CD14-positive monocyte (primary cell): ENCODE data around the gene NUFIP2. TPM values are rescaled to one million over a fixed set of nuclear protein-coding genes. Genes with fewer than 3 reads are reported as not detected.

Source experiments
- DNase-seq, 3 donors: peaks; one replicate each; pipeline ENCODE4 v3.0.0-alpha.2; 2011 to 2022
- H2AFZ ChIP-seq: 2 replicates; pipeline ENCODE4 v1.6.0; 2012; ENCODE audit warnings: mild to moderate bottlenecking, low read depth, low read length, inconsistent platforms; ENCODE audit not compliant: insufficient read depth, poor library complexity, severe bottlenecking
- H3K27ac ChIP-seq, 2 donors: 1 replicate in 1 of 2; 2 replicates in 1 of 2; pipeline ENCODE4 v1.5.1; 2012 to 2013; ENCODE audit warnings: low read length in 2 of 2, control low read depth in 1 of 2, inconsistent platforms in 1 of 2, low read depth in 1 of 2, mild to moderate bottlenecking in 1 of 2
- H3K27me3 ChIP-seq, 2 donors: one replicate each; pipeline versions ENCODE4 v1.6.0 to v1.6.1; 2011 to 2013; ENCODE audit warnings: low read length in 2 of 2; ENCODE audit not compliant: control insufficient read depth in 2 of 2, insufficient read depth in 2 of 2
- H3K36me3 ChIP-seq, 2 donors: replicated peaks in 1 of 2; 1 replicate in 1 of 2; 2 replicates in 1 of 2; pipeline versions ENCODE4 v1.5.1 to v1.6.1; 2012 to 2013; ENCODE audit warnings: low read length in 2 of 2, control low read depth in 1 of 2, inconsistent platforms in 1 of 2, mild to moderate bottlenecking in 1 of 2; ENCODE audit not compliant: insufficient read depth in 2 of 2, control insufficient read depth in 1 of 2
- H3K4me1 ChIP-seq, 2 donors: 1 replicate in 1 of 2; 2 replicates in 1 of 2; pipeline versions ENCODE4 v1.5.1 to v1.6.1; 2012 to 2013; ENCODE audit warnings: low read length in 2 of 2, control low read depth in 1 of 2, inconsistent platforms in 1 of 2, mild to moderate bottlenecking in 1 of 2, moderate library complexity in 1 of 2; ENCODE audit not compliant: insufficient read depth in 2 of 2, control insufficient read depth in 1 of 2
- H3K4me2 ChIP-seq: replicated peaks from 2 replicates; pipeline ENCODE3; 2012; ENCODE audit warnings: low read length, moderate library complexity, mild to moderate bottlenecking; ENCODE audit not compliant: poor library complexity, severe bottlenecking; ENCODE audit errors: extremely low read depth
- H3K4me3 ChIP-seq, 3 experiments: fragments of 200-600 bp in 1 of 3; sonication (generic) in 1 of 3; replicated peaks in 1 of 3; 1 replicate in 2 of 3; 2 replicates in 1 of 3; pipeline ENCODE4 v1.5.1; 2011 to 2013; ENCODE audit warnings: low read length in 3 of 3, mild to moderate bottlenecking in 3 of 3, control low read depth in 2 of 3, low read depth in 2 of 3, inconsistent platforms in 1 of 3, moderate library complexity in 1 of 3
- H3K79me2 ChIP-seq: 2 replicates; pipeline ENCODE4 v1.6.0; 2012; ENCODE audit warnings: mild to moderate bottlenecking, control low read depth, inconsistent platforms, low read length, moderate library complexity; ENCODE audit not compliant: insufficient read depth
- H3K9ac ChIP-seq: 2 replicates; pipeline ENCODE4 v1.6.0; 2017; ENCODE audit warnings: low read length, mild to moderate bottlenecking; ENCODE audit not compliant: insufficient read depth, poor library complexity, severe bottlenecking
- H3K9me3 ChIP-seq, 2 donors: replicated peaks in 1 of 2; 1 replicate in 1 of 2; 2 replicates in 1 of 2; pipeline versions ENCODE4 v1.5.1 to v1.6.1; 2012 to 2013; ENCODE audit warnings: low read length in 2 of 2, control low read depth in 1 of 2; ENCODE audit not compliant: control insufficient read depth in 1 of 2, insufficient read depth in 1 of 2
- H4K20me1 ChIP-seq: 2 replicates; pipeline ENCODE4 v1.6.0; 2012; ENCODE audit warnings: mild to moderate bottlenecking, low read length, control low read depth, moderate library complexity; ENCODE audit not compliant: insufficient read depth
- H3K27ac Mint-ChIP-seq, 7 donors: one replicate each; pipeline ENCODE4 v1.8.0; 2020; ENCODE audit warnings: mild to moderate bottlenecking in 7 of 7, mixed read lengths in 7 of 7, moderate library complexity in 6 of 7, inconsistent platforms in 2 of 7
- H3K27me3 Mint-ChIP-seq, 3 donors: one replicate each; pipeline ENCODE4 v1.8.0; 2021 to 2022; ENCODE audit warnings: low read depth in 3 of 3, mild to moderate bottlenecking in 3 of 3, mixed read lengths in 3 of 3, moderate library complexity in 3 of 3, inconsistent platforms in 1 of 3
- H3K36me3 Mint-ChIP-seq, 2 donors: one replicate each; pipeline ENCODE4 v1.8.0; 2020; ENCODE audit warnings: mixed read lengths in 2 of 2, inconsistent platforms in 1 of 2, mild to moderate bottlenecking in 1 of 2
- H3K4me1 Mint-ChIP-seq: one replicate; pipeline ENCODE4 v1.8.0; 2020; ENCODE audit warnings: mild to moderate bottlenecking, mixed read lengths
- H3K4me3 Mint-ChIP-seq, 2 donors: one replicate each; pipeline ENCODE4 v1.8.0; 2020; ENCODE audit warnings: mild to moderate bottlenecking in 2 of 2, mixed read lengths in 2 of 2, moderate library complexity in 1 of 2
- H3K9me3 Mint-ChIP-seq, 7 donors: one replicate each; pipeline ENCODE4 v1.8.0; 2020 to 2022; ENCODE audit warnings: mixed read lengths in 7 of 7, mild to moderate bottlenecking in 6 of 7, moderate library complexity in 6 of 7, inconsistent platforms in 2 of 7
- WGBS: methylation state at CpG from one replicate; pipeline ENCODE4 v1.1.5; 2013; ENCODE audit warnings: missing lambda C conversion rate; ENCODE audit not compliant: insufficient coverage; 5-methylcytosine and 5-hydroxymethylcytosine counted together
- intact Hi-C, 2 donors: fragments of 100-400 bp; cut with micrococcal nuclease; formaldehyde crosslinking; loops; one replicate each; pipeline versions ENCODE4 v1.15.0 to v1.15.1; 2023
- polyA plus RNA-seq, 3 donors: library from polyadenylated mRNA; depleted of rRNA in 1 of 3; unstranded in 2 of 3; stranded (reverse) in 1 of 3; fragments of 300-500 nt in 2 of 3; fragments of >200 nt in 1 of 3; fragmentation: Illumina TruSeq in 2 of 3; gene quantifications; 1 replicate in 2 of 3; 2 replicates in 1 of 3; pipeline ENCODE4 v1.2.3, GENCODE V29; 2012 to 2021
- TF ChIP-seq, protein P1 (sequence below): fragments of 200-600 bp; IDR thresholded peaks from one replicate; pipeline ENCODE4 v1.8.0; 2022; ENCODE audit warnings: antibody characterized with exemption, mild to moderate bottlenecking

The NUFIP2 gene
- polyA plus RNA-seq, 3 donors: 8.7 to 25.1 (median 13.7) TPM

DNA sequence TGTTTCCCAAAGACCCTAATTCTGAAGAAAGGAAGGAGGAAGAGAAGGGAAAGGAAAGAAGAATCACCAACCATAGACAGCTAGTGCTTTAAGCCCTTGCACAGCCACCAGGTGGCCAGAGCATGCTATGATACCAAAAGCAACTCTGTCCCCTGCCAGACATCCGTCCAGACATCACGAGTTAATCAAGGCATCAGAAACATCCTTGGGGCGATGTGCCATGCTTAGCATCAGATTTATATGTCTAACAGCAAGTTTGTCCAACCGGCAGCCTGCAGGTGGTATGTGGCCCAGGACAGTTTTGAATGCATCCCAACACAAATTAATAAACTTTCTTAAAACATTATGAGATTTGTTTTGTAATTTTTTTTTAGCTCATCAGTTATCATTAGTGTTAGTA, 50.2 kb downstream of the NUFIP2 start:
- no peaks in the 10 kb centered on the region for H3K9me3 ChIP-seq
- Mint-ChIP-seq H3K4me3 (no peak overlapping the region), H3K27me3 (no peaks in the 10 kb centered on the region), H3K36me3 (peaks cover 0 to 4% of the 10 kb centered on the region in 2 donors), H3K4me1 (peaks cover 47% of the 10 kb centered on the region), H3K9me3 (peaks cover 0 to 2% (median 0%) of the 10 kb centered on the region in 7 donors), H3K27ac (no peak overlapping the region)
- no peak overlapping the region for H3K4me2 ChIP-seq
- DNase-seq: no peak
- H3K9ac ChIP-seq: no peak overlapping the region
- H4K20me1 ChIP-seq: no peaks in the 10 kb centered on the region
- no peak overlapping the region for H3K4me3 ChIP-seq
- no peak overlapping the region for H2AFZ ChIP-seq
- WGBS: 74% methylated on average over 3 of the region's 4 CpGs
- intact Hi-C loops: no loop called here
- no peaks in the 10 kb centered on the region for H3K27me3 ChIP-seq
- H3K27ac ChIP-seq: no peak overlapping the region
- TF ChIP-seq, protein P1, sequence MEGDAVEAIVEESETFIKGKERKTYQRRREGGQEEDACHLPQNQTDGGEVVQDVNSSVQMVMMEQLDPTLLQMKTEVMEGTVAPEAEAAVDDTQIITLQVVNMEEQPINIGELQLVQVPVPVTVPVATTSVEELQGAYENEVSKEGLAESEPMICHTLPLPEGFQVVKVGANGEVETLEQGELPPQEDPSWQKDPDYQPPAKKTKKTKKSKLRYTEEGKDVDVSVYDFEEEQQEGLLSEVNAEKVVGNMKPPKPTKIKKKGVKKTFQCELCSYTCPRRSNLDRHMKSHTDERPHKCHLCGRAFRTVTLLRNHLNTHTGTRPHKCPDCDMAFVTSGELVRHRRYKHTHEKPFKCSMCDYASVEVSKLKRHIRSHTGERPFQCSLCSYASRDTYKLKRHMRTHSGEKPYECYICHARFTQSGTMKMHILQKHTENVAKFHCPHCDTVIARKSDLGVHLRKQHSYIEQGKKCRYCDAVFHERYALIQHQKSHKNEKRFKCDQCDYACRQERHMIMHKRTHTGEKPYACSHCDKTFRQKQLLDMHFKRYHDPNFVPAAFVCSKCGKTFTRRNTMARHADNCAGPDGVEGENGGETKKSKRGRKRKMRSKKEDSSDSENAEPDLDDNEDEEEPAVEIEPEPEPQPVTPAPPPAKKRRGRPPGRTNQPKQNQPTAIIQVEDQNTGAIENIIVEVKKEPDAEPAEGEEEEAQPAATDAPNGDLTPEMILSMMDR: no peak
- H3K79me2 ChIP-seq: no peaks in the 10 kb centered on the region
- peaks cover 42 to 52% of the 10 kb centered on the region in 2 donors for H3K4me1 ChIP-seq
- H3K36me3 ChIP-seq: no peaks in the 10 kb centered on the region

DNA sequence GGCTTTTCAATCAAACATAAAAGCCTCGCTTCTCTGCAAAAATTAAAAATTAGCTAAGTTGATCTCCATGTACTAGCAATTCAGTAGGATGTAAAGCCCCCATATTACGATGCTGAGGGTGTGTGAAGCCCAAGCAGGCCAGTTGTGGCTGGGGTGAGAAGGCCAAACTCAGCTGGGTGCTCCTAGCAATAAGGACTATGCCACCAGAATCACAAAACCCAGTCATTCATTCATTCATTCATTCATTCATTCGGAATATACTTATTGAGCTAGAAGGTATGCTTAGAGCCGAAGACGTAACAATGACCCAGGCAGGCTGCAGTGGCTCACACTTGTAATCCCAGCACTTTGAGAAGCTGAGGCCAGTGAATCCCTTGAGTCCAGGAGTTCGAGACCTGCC, 51.2 kb downstream of the NUFIP2 start:
- H3K27me3 ChIP-seq: no peaks in the 10 kb centered on the region
- intact Hi-C loops: no loop called here
- H3K79me2 ChIP-seq: no peaks in the 10 kb centered on the region
- no peak overlapping the region for H3K4me3 Mint-ChIP-seq
- 90% methylated on average over 3 of the region's 6 CpGs for WGBS
- no peak overlapping the region for H3K9ac ChIP-seq
- H3K36me3 ChIP-seq: no peaks in the 10 kb centered on the region
- H4K20me1 ChIP-seq: no peaks in the 10 kb centered on the region
- H2AFZ ChIP-seq: no peak overlapping the region
- TF ChIP-seq, protein P1: no peak
- H3K27me3 Mint-ChIP-seq: no peaks in the 10 kb centered on the region
- H3K9me3 ChIP-seq: no peaks in the 10 kb centered on the region
- no peak overlapping the region for H3K4me2 ChIP-seq
- no peaks in the 10 kb centered on the region for H3K36me3 Mint-ChIP-seq
- no peak overlapping the region for H3K27ac ChIP-seq
- peak overlapping the region in 1 of 7 donors; percentile 30 for H3K27ac Mint-ChIP-seq
- peaks cover 52 to 62% of the 10 kb centered on the region in 2 donors for H3K4me1 ChIP-seq
- no peak overlapping the region for H3K4me3 ChIP-seq
- peaks cover 0 to 2% (median 0%) of the 10 kb centered on the region in 7 donors for H3K9me3 Mint-ChIP-seq
- H3K4me1 Mint-ChIP-seq: peaks cover 53% of the 10 kb centered on the region
- no peak for DNase-seq
